GM18861 (cell line): Measurements from ENCODE around the gene TNC.

Experiments
- ATAC-seq: cut with Tn5 transposase; IDR thresholded peaks from one replicate; pipeline ENCODE4 v1.9.1; 2021; ENCODE audit not compliant: unreplicated experiment

TNC gene

DNA sequence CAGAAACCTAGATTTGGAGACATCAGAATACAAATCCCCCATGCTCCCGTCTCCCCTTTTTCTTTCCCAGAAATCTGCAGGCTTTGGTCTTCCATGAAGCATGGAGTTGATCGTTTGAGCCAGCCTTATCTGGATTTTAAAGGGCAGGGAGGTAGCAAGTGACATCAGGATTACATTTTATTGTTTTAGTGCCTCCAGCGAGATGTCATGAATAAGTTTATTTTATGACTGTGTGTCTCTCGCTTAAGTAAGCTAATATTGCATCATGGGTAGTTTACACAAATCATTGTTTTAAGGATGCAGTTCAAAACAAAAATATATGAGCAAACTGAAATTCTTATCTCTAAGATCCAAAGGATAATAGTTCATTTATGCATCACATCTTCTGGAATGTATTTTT is 136.9 kb downstream of the TNC start:
- no peak for ATAC-seq

DNA sequence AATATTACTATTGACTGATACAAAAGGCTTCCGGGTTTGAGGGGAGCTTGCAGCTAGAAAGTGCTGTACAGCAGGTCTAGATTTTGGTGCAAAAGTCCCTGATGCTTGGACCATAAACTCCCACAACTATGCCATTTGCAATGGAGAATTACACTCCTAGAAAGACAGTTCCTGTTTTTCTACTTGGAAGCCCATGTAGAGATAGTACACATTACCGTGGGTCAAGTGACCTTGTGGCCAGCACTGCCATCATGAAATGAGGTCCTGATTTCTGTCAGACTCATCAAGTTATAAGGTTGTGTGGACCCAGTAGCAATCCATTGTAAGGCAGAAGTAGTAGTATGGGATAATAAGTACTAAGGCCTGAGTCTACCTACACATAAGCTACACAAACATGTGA is 144.7 kb downstream of the TNC start:
- no peak for ATAC-seq

DNA sequence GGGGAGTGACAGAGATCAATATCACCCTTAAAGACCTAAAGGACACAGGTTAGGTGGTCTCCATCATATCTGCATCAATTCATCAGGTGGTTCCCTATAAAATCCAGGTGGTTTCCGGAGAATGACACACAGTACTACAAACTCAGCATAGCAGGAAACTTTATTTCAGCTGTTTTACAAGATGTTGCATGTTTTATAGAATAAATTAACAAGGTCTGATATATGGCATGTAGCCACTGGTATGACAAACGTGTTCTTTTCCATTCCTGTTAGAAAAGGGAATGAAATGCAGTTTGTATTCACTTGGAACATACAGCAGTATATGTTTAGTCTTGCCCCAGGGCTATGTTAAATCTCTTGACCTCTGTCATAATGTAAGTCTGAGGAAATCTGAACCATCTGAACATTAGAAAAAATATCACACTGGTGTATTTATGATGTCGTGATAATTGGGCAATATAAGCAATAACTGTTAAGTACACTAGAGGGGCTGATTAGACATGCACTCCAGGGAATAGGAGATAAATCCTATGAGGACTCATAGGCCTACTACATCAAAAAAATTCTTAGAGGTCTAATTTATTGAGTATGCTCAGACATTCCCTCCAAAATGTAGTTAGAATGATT is 145.3 kb downstream of the TNC start:
- ATAC-seq, result no peak
